ENCODE results near the gene KCNMA1. TPM values are rescaled to one million over a fixed set of nuclear protein-coding genes. Genes with fewer than 3 reads are reported as not detected.

The KCNMA1 gene
- total RNA-seq, 1 experiment from 2014 or later: 0.49 TPM

DNA sequence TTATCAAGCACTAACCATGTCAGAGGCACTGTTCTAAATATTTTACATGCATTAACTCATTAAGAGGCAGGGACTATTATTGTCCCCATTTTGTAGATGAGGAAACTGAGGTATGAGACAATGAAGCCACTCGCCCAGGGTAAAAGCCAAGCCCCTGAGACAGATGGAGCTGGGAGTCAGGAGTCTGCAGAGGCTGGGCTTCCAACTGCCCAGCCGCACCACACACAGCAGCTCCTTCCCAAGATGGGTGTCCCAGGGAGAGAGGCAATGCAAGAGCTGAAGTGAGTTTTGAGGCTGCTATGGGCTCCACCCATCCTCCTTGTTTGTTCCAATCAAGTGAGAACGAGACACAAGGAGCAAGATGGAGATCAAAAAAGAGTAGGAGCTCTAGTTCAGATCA is 244.2 kb downstream of the KCNMA1 start:
- ATAC-seq (no peak), DNase-seq (ENCODE audit: low read depth, low spot score) (no peak)
- peak overlapping the region; percentile 49 for H3K4me2 ChIP-seq (ENCODE audit: low read length)
- H3K27ac ChIP-seq (ENCODE audit: low read depth, low read length): no peak overlapping the region
- no peaks in the 10 kb centered on the region for H3K9me3 ChIP-seq (ENCODE audit: control insufficient read depth in 1 of 2, insufficient read depth in 1 of 2, low read depth in 1 of 2, low read length in 2 of 2)
- ChIA-PET CTCF (interaction anchor here (1.0 to 2.6 kb wide), 8 partner anchors 11 to 250 kb away, joined by 3 to 12 read pairs (median 4); no protein-coding TSS in a partner anchor), POLR2A (no interaction called here), RAD21 (ENCODE audit: low non-redundant PET in 1 of 2, low total read pairs in 2 of 2, uncharacterized antibody in 2 of 2, unreplicated experiment in 2 of 2) (no interaction called here)
- H3K4me1 ChIP-seq (ENCODE audit: control insufficient read depth in 1 of 2, insufficient read depth in 2 of 2, low read length in 2 of 2): peaks cover 6 to 23% of the 10 kb centered on the region in 2 experiments
- intact Hi-C loops (cut with micrococcal nuclease): loop anchor here (5.0 kb wide), 1 partner anchor 221 kb away; no protein-coding TSS in a partner anchor
- no peaks in the 10 kb centered on the region; the same call in 1 of the 2 replicates for H3K27me3 ChIP-seq (ENCODE audit: insufficient read depth, low read length)
- H4K20me1 ChIP-seq (ENCODE audit: insufficient read depth): no peaks in the 10 kb centered on the region
- no peak overlapping the region for H3K4me3 ChIP-seq (replicated peaks in 1 of 2; ENCODE audit: low read depth in 1 of 2, low read length in 2 of 2)
- no peaks in the 10 kb centered on the region for H3K79me2 ChIP-seq (ENCODE audit: insufficient read depth, low read length)
- H2AFZ ChIP-seq (ENCODE audit: low read depth, low read length, poor library complexity, severe bottlenecking): no peak overlapping the region
- no peaks in the 10 kb centered on the region for H3K9me2 ChIP-seq (ENCODE audit: insufficient read depth)
- BruUV-seq (replicated peaks): no TSS peak
- TF ChIP-seq JUND (IDR thresholded peaks at IDR 0.05) (no peak), SP1 (IDR thresholded peaks at IDR 0.05; ENCODE audit: low read depth) (no peak), RAD21 (IDR thresholded peaks at IDR 0.05; ENCODE audit: low read depth) (no peak), ZFX (IDR thresholded peaks at IDR 0.05) (no peak), POLR2AphosphoS5 (IDR thresholded peaks at IDR 0.05; ENCODE audit: low read depth, low read length) (no peak), ZNF274 (IDR thresholded peaks at IDR 0.05; ENCODE audit: low read depth, low read length) (no peak), EZH2 (IDR thresholded peaks at IDR 0.05) (no peak), REST (IDR thresholded peaks at IDR 0.05; ENCODE audit: low read depth) (no peak), CTCF (IDR thresholded peaks at IDR 0.05 in 2 of 3, conservative IDR thresholded peaks at IDR 0.05 in 1 of 3; ENCODE audit: borderline replicate concordance in 1 of 3, insufficient read depth in 1 of 3, low read depth in 2 of 3, low read length in 2 of 3) (no peak), POLR2A (IDR thresholded peaks at IDR 0.05; ENCODE audit: borderline replicate concordance, extremely low read depth, insufficient read depth, insufficient read length) (no peak), ELF1 (IDR thresholded peaks at IDR 0.05; ENCODE audit: borderline replicate concordance, low read depth) (no peak), SIN3A (IDR thresholded peaks at IDR 0.05; ENCODE audit: low read depth) (no peak)
- TF ChIP-seq, protein P1, sequence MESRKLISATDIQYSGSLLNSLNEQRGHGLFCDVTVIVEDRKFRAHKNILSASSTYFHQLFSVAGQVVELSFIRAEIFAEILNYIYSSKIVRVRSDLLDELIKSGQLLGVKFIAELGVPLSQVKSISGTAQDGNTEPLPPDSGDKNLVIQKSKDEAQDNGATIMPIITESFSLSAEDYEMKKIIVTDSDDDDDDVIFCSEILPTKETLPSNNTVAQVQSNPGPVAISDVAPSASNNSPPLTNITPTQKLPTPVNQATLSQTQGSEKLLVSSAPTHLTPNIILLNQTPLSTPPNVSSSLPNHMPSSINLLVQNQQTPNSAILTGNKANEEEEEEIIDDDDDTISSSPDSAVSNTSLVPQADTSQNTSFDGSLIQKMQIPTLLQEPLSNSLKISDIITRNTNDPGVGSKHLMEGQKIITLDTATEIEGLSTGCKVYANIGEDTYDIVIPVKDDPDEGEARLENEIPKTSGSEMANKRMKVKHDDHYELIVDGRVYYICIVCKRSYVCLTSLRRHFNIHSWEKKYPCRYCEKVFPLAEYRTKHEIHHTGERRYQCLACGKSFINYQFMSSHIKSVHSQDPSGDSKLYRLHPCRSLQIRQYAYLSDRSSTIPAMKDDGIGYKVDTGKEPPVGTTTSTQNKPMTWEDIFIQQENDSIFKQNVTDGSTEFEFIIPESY (IDR thresholded peaks at IDR 0.05; ENCODE audit: extremely low read depth, insufficient replicate concordance, low read length): no peak
- no peak overlapping the region for H3K9ac ChIP-seq (ENCODE audit: low read length)
- H3K36me3 ChIP-seq (ENCODE audit: control insufficient read depth in 1 of 2, insufficient read depth in 2 of 2, low read length in 2 of 2): no peaks in the 10 kb centered on the region

Measured in HCT116 (cell line).